RWPE2 (cell line): ENCODE data around the gene SORCS2.
A peak's percentile ranks its signal among the peaks of the same experiment; 100 is the strongest.

ENCODE experiments used
- ATAC-seq: fragments of 200-7000 bp; cut with Tn5 transposase; 3 replicates; pipeline ENCODE4 v1.9.1; 2021; ENCODE audit warnings: low read depth
- DNase-seq: peaks from one replicate; pipeline ENCODE4 v3.0.0-alpha.2; 2020; ENCODE audit warnings: low spot score
- H3K27ac ChIP-seq: fragments of 450-650 bp; 2 replicates; pipeline ENCODE4 v1.5.1; 2017; ENCODE audit warnings: mild to moderate bottlenecking; ENCODE audit not compliant: poor library complexity, severe bottlenecking
- H3K27me3 ChIP-seq: fragments of 250-450 bp; sonication (Bioruptor Pico); 2 replicates; pipeline ENCODE4 v1.5.1; 2021; ENCODE audit warnings: mild to moderate bottlenecking, moderate library complexity; ENCODE audit not compliant: insufficient read depth, poor library complexity, severe bottlenecking
- H3K36me3 ChIP-seq: fragments of 250-450 bp; sonication (Bioruptor Pico); 2 replicates; pipeline ENCODE4 v1.5.1; 2020; ENCODE audit warnings: low read depth, mild to moderate bottlenecking, moderate library complexity
- H3K4me1 ChIP-seq: fragments of 250-450 bp; sonication (Bioruptor Pico); 2 replicates; pipeline ENCODE4 v1.5.1; 2021; ENCODE audit warnings: mild to moderate bottlenecking, moderate library complexity; ENCODE audit not compliant: insufficient read depth, poor library complexity, severe bottlenecking
- H3K4me3 ChIP-seq: fragments of 250-450 bp; sonication (Bioruptor Pico); 2 replicates; pipeline ENCODE4 v1.5.1; 2021; ENCODE audit warnings: mild to moderate bottlenecking, moderate library complexity; ENCODE audit not compliant: severe bottlenecking
- H3K9me3 ChIP-seq: fragments of 250-450 bp; sonication (Bioruptor Pico); 2 replicates; pipeline ENCODE4 v1.5.1; 2021; ENCODE audit warnings: mild to moderate bottlenecking, moderate library complexity; ENCODE audit not compliant: severe bottlenecking
- CTCF ChIP-seq: fragments of 450-650 bp; IDR thresholded peaks from one replicate; pipeline ENCODE4 v1.5.1; 2017; ENCODE audit warnings: mild to moderate bottlenecking, moderate library complexity; ENCODE audit not compliant: poor library complexity, severe bottlenecking

The SORCS2 gene

GRCh38 chr4:7343950-7344349, 151.6 kb downstream of the SORCS2 start:
- H3K4me1 ChIP-seq, result no peaks in the 10 kb centered on the region
- DNase-seq (no peak), ATAC-seq (peak; percentile 48; the same call in 2 of the 3 replicates)
- no peaks in the 10 kb centered on the region for H3K36me3 ChIP-seq
- H3K4me3 ChIP-seq, result no peak overlapping the region
- no peaks in the 10 kb centered on the region for H3K27me3 ChIP-seq
- H3K27ac ChIP-seq, result no peak overlapping the region
- TF ChIP-seq CTCF, result no peak
- H3K9me3 ChIP-seq, result peaks cover 5% of the 10 kb centered on the region

- ATAC-seq (no peak), DNase-seq (no peak)
- Histone ChIP-seq H3K27me3 (no peaks in the 10 kb centered on the region), H3K27ac (no peak overlapping the region), H3K36me3 (no peaks in the 10 kb centered on the region), H3K4me1 (no peaks in the 10 kb centered on the region), H3K9me3 (peaks cover 5% of the 10 kb centered on the region), H3K4me3 (no peak overlapping the region)
- no peak for TF ChIP-seq CTCF
Measured at GRCh38 chr4:7344636-7345155, 152.4 kb downstream of the SORCS2 start.

- H3K36me3 ChIP-seq, result no peaks in the 10 kb centered on the region
- ATAC-seq, result peak; percentile 64; the same call in 2 of the 3 replicates
- H3K27me3 ChIP-seq, result no peaks in the 10 kb centered on the region
- no peak overlapping the region for H3K27ac ChIP-seq
- peaks cover 5% of the 10 kb centered on the region for H3K9me3 ChIP-seq
- no peak overlapping the region for H3K4me3 ChIP-seq
- no peak for DNase-seq
- no peaks in the 10 kb centered on the region for H3K4me1 ChIP-seq
- no peak for TF ChIP-seq CTCF
Measured at GRCh38 chr4:7347981-7348380, 155.6 kb downstream of the SORCS2 start.

GRCh38 chr4:7348946-7349900, 156.9 kb downstream of the SORCS2 start:
- H3K36me3 ChIP-seq, result no peaks in the 10 kb centered on the region
- H3K4me1 ChIP-seq, result no peaks in the 10 kb centered on the region
- no peak for DNase-seq
- TF ChIP-seq CTCF, result no peak
- no peaks in the 10 kb centered on the region for H3K27me3 ChIP-seq
- H3K27ac ChIP-seq, result no peak overlapping the region
- ATAC-seq, result no peak
- no peak overlapping the region for H3K4me3 ChIP-seq
- peaks cover 5% of the 10 kb centered on the region for H3K9me3 ChIP-seq

GRCh38 chr4:7350396-7350795, 158.1 kb downstream of the SORCS2 start:
- ATAC-seq (no peak), DNase-seq (no peak)
- Histone ChIP-seq H3K4me1 (no peaks in the 10 kb centered on the region), H3K36me3 (no peaks in the 10 kb centered on the region), H3K27ac (no peak overlapping the region), H3K27me3 (no peaks in the 10 kb centered on the region), H3K9me3 (peaks cover 5% of the 10 kb centered on the region), H3K4me3 (no peak overlapping the region)
- no peak for TF ChIP-seq CTCF
